ENCODE measurements around the gene LRRC25.

LRRC25 gene

DNA sequence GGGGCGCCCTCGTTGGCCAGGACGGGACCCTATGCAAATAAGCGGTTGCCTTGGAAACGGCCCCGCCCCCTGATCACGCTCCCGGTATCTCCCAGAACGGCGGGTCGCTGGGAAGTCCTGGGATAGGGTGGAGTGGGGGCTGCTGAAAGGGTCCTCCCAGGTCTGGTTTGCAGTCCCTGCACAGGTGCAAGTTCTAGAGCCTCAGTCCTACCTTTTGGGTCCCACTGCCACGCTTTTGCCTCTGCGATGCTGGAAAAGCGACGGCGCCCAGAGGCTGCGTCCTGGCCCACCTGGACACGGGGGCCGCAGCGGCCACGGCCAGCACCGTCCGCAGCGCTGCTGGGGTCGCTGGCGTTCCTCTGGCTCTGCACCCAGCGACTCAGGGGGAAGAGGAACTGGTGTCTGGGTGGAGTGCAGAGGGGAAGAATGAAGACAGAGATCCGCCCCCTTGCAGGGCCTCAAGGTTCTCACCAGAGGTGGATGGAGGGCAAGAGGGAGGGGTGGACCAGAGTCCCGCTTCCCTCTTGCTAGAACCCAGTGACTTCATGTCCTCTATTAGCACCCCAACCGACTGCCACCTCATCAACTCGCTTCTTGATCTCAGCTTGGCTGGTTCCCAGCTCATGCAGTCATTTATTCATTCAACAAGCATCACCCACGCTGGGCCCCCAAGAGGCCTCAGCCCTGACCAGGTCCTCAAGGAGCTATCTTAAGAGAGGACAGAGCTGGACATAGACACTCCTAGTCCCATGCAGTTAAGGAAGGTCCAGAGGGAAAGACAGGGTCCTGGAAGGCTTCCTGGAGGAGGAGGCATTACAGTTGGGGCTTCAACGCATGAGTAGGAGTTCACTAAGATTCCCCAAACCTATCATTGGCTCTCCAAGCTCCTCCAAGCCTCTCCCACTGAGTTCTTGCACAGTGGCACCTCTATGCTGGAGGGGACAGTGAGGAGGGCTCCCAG lies at the start of gene LRRC25:
LRRC25 (minus strand) TSS at position 381 of the 961 bp plus-strand sequence. CDS start 659 bp downstream, outside the sequence.
- DNase-seq, result no peak

- no peak for DNase-seq
Measured at GRCh38 chr19:18446811-18447359, 49.5 kb upstream of the LRRC25 start.

DNA sequence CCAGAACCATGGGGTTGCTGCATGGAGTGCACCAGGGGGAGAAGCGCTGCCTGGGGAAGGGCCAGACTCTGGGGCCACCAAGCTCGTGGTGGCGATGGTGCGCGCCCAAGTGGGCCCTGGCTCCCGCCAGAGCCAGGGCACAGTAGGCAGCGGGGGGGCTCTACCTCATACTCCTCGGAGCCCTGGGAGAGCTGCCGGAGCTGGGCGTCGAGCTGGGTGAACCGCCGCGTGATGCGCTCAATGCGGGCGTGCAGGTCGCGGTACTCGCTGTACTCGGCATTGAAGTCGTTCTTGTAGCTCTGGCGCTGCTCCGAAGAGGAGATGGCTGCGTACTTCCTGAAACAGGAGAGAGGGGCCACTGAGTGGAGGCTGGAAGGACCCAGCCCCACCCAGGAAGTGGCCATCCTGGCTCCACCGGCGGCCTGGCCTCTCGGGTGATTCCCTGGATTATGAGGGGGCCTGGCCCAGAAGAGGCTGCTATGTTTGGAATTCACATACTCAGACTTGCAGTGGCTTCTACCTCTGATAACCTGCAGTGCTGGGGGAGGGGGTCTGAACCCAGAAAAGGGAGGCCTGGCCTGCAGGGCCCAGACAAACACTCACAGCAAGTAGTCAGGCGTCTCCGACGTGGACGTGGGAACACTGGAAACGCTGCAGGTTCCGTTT lies 48.9 kb upstream of the LRRC25 start:
- no peak for DNase-seq

DNA sequence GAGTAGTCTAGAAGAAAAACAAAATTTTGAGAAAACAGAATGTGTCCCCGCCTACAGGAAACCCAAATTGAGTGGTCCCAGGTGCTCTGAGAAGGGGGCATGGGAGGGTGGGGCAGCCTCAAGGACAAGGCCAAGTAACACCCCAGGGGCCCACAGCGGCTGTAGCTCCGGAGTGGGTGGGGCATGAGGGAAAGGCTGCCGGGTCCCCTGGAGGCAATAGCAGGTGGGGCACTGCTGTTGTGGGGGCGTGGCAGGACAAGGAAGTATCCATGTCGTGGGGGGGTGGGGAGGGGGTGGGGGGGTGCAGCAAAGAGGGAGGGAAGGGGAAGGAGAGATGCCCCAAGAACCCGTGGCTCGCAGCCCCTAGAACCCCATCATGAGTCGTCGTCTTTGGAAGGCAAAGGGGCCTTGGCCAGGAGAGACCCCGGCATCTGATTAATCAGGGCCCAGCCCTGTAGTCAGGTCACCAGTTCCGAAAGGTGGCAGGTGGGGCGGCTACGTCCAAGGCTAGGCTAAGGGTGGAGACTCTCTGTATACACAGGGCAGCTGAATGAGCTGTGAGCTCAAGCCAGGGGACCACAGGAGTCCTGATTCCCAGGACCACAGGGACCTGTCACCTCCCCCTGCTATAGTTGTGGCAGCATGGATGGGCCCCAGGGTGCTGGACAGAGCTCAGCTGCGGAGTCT lies 48.0 kb upstream of the LRRC25 start:
- no peak for DNase-seq

GRCh38 chr19:18444513-18444912 lies 47.1 kb upstream of the LRRC25 start:
- no peak for DNase-seq

DNA sequence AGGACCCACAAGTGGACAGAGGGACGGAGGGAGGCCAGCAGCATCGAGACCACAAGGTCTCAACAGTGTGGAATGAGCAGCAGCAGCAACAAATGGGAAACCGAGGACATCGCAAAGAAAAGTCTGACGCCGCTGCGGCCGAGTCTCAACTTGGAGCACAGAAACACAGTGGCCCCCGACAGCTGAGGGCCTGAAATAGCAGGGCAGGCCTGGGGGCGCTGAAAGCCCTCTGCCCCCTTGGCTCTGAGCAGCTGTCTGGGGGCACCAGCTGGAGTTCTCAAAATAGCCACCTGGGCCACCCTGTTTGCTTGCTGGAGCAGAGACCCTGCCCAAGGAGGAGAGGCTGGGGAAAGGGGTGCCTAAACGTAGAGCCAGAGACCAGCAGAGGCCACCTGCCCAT lies 46.4 kb upstream of the LRRC25 start:
- no peak for DNase-seq

DNA sequence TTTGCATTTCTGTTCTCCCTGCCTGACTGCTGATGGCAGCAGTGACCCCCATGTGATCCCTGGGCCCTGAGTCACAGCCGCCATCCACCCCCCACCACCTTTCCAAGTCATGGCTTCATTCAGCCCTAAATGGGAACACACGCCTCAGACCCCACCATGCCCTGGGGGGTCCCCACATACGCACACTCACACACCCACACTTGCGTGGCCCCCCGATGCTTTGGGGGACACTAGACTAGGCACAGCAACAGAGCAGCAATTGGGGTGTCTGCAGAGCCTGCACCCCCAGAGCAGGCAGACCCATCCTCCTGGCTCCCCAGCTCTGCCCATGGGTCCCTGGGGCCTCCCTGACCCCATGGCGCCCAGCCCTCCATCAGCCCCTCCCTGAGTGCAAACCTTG lies 46.0 kb upstream of the LRRC25 start:
- DNase-seq, result no peak

DNA sequence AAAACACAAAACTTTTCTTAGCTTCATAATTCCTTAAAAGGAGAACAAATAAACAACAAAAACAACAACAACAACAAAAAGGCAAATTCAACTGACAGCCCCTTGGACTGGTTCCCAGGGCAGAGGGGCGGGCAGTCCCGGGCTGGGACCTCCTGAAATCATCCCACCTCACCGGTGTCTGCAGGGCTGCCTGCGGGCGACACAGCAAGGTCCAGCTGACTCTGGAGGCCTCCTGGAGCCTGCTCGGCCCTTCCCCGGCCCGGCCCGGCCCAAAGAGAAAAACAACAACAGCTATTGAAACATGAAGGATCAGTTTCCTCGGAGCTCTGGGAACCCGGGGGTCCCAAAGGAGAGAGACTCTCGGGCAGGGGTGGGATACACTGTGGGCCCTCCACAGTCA lies 45.5 kb upstream of the LRRC25 start:
- no peak for DNase-seq

DNA sequence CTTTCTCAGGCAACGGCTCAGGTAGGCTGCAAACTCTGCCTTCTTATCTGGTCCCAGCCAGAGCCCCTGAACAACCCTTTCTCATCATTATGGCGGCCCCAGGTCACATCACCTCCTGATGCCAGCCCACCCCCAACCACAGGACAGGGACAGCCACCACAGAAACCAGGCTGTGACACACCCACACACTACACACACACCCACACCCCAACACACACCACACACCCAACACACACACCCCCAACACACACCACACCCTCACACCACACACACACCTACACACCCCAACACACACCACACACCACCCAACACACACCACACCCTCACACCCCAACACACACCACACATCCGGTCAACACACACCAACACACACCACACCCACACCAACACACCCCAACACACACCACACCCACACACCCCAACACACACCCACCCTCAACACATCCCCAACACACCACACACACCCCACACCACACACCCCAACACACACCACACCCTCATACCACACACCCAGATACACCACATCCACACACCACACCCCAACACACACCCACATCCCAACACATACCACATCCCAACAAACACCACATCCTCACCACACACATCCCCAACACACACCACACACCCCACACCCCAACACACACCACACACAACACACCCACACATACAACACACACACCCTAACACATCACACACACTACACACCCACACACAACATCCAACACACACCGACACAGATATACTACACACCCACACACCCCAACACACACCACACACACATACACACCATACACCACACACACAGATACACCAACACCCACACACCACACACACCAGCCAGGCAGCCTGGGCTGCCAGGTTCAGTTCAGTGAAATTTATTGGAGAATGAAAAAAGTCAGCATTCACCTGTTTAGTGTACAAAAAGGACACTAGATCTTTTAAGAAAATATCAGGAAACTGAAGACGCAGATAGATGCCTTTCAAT lies 44.7 kb upstream of the LRRC25 start:
- no peak for DNase-seq

DNA sequence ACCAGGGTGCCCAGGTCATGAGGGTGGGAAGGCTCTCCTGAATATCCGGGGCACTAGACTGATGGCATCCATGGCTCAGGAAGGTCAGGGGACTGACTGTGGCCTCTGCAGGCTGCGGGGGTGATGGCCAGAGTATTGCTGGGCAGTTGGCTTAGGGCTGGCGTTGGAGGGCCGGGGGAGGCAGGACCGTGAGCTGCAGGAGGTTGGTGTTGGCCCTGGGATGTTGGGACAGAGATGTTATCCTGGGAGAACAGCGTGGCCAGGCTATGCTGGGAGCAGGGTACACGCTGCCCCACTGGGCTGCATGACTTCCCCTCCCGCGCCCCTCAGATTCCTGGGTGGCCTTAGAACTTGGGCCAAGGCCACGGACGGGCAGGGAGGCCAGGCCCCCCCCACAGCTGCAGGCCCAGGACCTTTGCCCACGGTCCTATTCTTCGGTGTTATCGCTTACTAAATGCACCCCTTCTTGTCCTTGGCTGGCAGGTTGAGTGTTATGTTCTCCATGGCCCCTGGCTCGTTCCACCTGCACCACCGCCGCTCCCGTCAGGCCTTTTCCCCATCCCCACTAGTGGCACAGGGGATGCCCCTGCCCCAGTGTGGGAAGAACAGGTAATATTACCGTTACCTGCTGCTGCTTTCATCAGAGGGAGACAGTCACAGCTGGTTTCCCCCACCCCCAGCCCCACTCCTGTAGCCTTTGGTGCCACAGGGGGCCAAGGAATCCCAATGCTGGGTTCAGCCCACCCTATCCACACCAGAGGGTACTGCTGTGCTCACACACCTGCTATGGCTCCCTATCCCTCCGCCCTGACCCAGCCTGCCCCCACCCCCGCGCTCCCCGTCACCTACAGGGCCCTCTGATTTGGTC lies 43.7 kb upstream of the LRRC25 start:
- DNase-seq, result no peak

- DNase-seq, result no peak
Measured at GRCh38 chr19:18440415-18440877, 43.0 kb upstream of the LRRC25 start.

GRCh38 chr19:18439910-18440237 lies 42.5 kb upstream of the LRRC25 start:
- no peak for DNase-seq

- DNase-seq, result no peak
Measured at GRCh38 chr19:18439025-18439909, 41.8 kb upstream of the LRRC25 start.

DNA sequence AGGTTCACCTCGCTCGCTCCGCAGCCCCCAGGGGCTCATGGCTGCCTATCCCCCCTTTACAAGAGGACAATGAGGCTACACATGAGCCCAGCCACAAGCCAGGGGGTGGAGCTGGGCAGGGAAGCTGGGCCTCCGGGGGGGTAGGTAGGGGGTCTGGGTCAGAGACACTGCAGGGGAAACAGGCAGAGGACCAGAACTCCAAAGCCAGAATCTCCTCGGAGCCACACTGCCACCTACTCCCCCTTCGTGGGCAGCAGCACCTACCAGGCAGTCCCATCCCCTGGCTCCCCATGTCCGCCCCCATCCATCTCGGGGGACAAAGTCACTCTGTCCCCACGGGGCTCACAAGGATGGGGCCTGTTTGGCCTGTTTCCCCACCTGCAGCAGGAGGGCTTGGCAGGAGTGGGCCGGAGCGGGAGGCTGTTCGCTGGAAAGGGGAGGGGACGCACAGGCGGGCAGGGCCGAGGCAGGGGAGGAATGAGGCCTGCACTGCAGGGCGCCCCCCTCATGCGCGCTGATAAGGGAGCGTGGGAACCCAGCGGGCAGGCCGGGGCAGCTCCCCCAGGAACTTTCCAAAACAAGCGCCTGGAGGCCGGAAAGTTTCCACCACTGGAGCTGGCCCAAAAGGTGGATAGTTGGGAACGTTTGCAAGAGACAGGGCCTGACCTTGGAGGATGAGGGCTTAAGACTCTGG lies 41.1 kb upstream of the LRRC25 start:
- no peak for DNase-seq

GRCh38 chr19:18437491-18438330 lies 40.3 kb upstream of the LRRC25 start, which contains the start of gene ISYNA1:
Gene ISYNA1 (minus strand): TSS chr19:18438133. CDS start chr19:18437979, 154 bp downstream.
- DNase-seq, result peak; percentile 30

DNA sequence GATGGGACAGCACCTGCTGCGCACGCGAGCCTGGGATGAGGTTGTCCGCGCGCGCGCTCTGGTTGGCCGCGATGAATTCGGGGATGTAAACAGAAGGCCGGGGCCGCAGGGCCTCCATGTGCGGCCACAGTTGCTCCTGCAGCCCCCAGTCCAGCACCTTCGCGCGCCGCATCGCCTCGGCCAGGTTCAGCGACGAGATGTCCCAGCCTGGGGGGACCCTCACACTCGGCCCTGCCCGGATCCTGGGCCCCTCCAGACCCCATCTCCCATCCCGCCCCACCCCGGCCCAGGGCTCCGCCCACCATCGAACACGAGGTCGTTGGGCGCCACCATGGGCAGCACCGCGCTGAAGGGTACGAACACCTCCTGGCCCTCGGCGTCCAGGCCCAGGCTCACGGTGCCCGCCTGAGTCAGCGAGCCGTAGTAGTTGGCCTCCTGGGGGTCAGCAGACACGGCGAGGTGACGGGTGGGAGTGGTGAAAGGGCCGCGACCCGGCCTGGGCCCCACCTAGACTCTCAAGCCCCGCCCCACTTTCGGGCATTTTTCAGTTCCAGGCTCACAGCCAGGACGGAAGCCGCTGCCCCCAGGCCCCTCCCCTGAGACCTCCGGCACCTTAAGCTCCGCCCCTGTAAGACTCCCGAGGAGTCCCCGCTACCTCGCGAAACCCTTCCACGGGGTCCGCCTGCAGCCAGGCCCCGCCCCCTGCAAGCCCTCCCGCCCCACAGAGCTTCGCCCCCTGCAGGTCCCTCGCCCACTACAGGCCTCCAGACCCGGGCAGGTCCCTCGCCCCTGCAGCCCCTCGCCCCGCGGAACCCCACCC lies 39.5 kb upstream of the LRRC25 start:
- peak; percentile 54 for DNase-seq

Measured in kidney glomerular epithelial cell (primary cell).